Mesothelial cell of epicardium (in vitro differentiated cells): Measurements from ENCODE around the gene ZDHHC14. TPM values are rescaled to one million over a fixed set of nuclear protein-coding genes. Genes with fewer than 3 reads are reported as not detected.
A peak's percentile ranks its signal among the peaks of the same experiment; 100 is the strongest.

Experiments
- DNase-seq, 2 experiments: peaks; one replicate each; pipeline ENCODE4 v3.0.0; 2021; ENCODE audit warnings: low spot score in 2 of 2; ENCODE audit not compliant: unreplicated experiment in 2 of 2
- H3K27ac Mint-ChIP-seq: 2 replicates; pipeline ENCODE4 v1.8.0; 2021; ENCODE audit warnings: mixed read lengths
- H3K27me3 Mint-ChIP-seq: 2 replicates; pipeline ENCODE4 v1.8.0; 2021; ENCODE audit warnings: low read depth, mixed read lengths
- H3K36me3 Mint-ChIP-seq: 2 replicates; pipeline ENCODE4 v1.8.0; 2021; ENCODE audit warnings: mixed read lengths
- H3K4me1 Mint-ChIP-seq: 2 replicates; pipeline ENCODE4 v1.8.0; 2021; ENCODE audit warnings: mixed read lengths
- H3K4me3 Mint-ChIP-seq: 2 replicates; pipeline ENCODE4 v1.8.0; 2021; ENCODE audit warnings: mild to moderate bottlenecking, moderate library complexity, mixed read lengths
- H3K9me3 Mint-ChIP-seq: 2 replicates; pipeline ENCODE4 v1.8.0; 2021; ENCODE audit warnings: mixed read lengths
- CTCF ChIP-seq: fragments of 200-600 bp; sonication (generic); IDR thresholded peaks from one replicate; pipeline ENCODE4 v1.5.0; 2021; ENCODE audit warnings: antibody characterized with exemption; ENCODE audit not compliant: unreplicated experiment
- total RNA-seq: library from RNA; stranded (reverse); gene quantifications from 3 replicates; pipeline ENCODE4 v1.2.1, GENCODE V29; 2021

The ZDHHC14 gene
- total RNA-seq, 1 donor from 2014 or later = 11.3 TPM

- peaks cover 4% of the 10 kb centered on the region for H3K4me1 Mint-ChIP-seq
- no peak for TF ChIP-seq CTCF
- DNase-seq = no peak
- H3K27ac Mint-ChIP-seq = no peak overlapping the region
- H3K9me3 Mint-ChIP-seq = no peaks in the 10 kb centered on the region
- no peak overlapping the region for H3K4me3 Mint-ChIP-seq
- H3K27me3 Mint-ChIP-seq = no peaks in the 10 kb centered on the region
- H3K36me3 Mint-ChIP-seq = no peaks in the 10 kb centered on the region
These were observed 135.5 kb downstream of the ZDHHC14 start for GRCh38 chr6:157516319-157517026.

GRCh38 chr6:157517601-157518359 is 136.8 kb downstream of the ZDHHC14 start:
- Mint-ChIP-seq H3K4me1 (peaks cover 4% of the 10 kb centered on the region), H3K27me3 (no peaks in the 10 kb centered on the region), H3K36me3 (no peaks in the 10 kb centered on the region), H3K27ac (no peak overlapping the region), H3K4me3 (no peak overlapping the region), H3K9me3 (no peaks in the 10 kb centered on the region)
- TF ChIP-seq CTCF = no peak
- no peak for DNase-seq

GRCh38 chr6:157518397-157519250 is 137.6 kb downstream of the ZDHHC14 start:
- Mint-ChIP-seq H3K27ac (peak overlapping the region; percentile 79), H3K9me3 (no peaks in the 10 kb centered on the region), H3K4me1 (peaks cover 4% of the 10 kb centered on the region), H3K36me3 (no peaks in the 10 kb centered on the region), H3K27me3 (no peaks in the 10 kb centered on the region), H3K4me3 (no peak overlapping the region)
- DNase-seq = no peak
- TF ChIP-seq CTCF = no peak

GRCh38 chr6:157519255-157520116 is 138.5 kb downstream of the ZDHHC14 start:
- TF ChIP-seq CTCF = no peak
- H3K9me3 Mint-ChIP-seq = no peaks in the 10 kb centered on the region
- no peak for DNase-seq
- peaks cover 4% of the 10 kb centered on the region for H3K4me1 Mint-ChIP-seq
- H3K27ac Mint-ChIP-seq = no peak overlapping the region
- no peaks in the 10 kb centered on the region for H3K27me3 Mint-ChIP-seq
- no peak overlapping the region for H3K4me3 Mint-ChIP-seq
- H3K36me3 Mint-ChIP-seq = no peaks in the 10 kb centered on the region

GRCh38 chr6:157520117-157520406 is 139.1 kb downstream of the ZDHHC14 start:
- no peak overlapping the region for H3K4me3 Mint-ChIP-seq
- DNase-seq = no peak
- H3K9me3 Mint-ChIP-seq = no peaks in the 10 kb centered on the region
- H3K27me3 Mint-ChIP-seq = no peaks in the 10 kb centered on the region
- H3K4me1 Mint-ChIP-seq = peaks cover 4% of the 10 kb centered on the region
- no peak for TF ChIP-seq CTCF
- H3K36me3 Mint-ChIP-seq = no peaks in the 10 kb centered on the region
- no peak overlapping the region for H3K27ac Mint-ChIP-seq
